Ovary (tissue), 3 donors: ENCODE results near the gene MVD.

Experiments used
- CTCF ChIP-seq, 3 donors: fragments of 450-650 bp in 2 of 3; fragments of 200-600 bp in 1 of 3; IDR thresholded peaks; one replicate each; pipeline versions ENCODE4 v1.5.1 to v1.8.0; 2016 to 2022; ENCODE audit warnings: antibody characterized with exemption in 3 of 3, mild to moderate bottlenecking in 1 of 3
- EP300 ChIP-seq: sonication (generic); formaldehyde crosslinking; IDR thresholded peaks from one replicate; pipeline ENCODE4 v1.6.1; 2017; ENCODE audit warnings: antibody characterized with exemption
- POLR2A ChIP-seq: fragments of 450-650 bp; IDR thresholded peaks from one replicate; pipeline ENCODE4 v1.6.1; 2017; ENCODE audit warnings: antibody characterized with exemption, mild to moderate bottlenecking, moderate library complexity
- donor health status: DM: no; HTN: no; CAD: no.

GRCh38 chr16:88618956-88619667 lies 43.8 kb downstream of the MVD start:
- TF ChIP-seq CTCF (IDR thresholded peaks at IDR 0.05) (no peak), POLR2A (no peak), EP300 (no peak)
